CD4-positive, CD25-positive, alpha-beta regulatory T cell (primary cell): Measurements from ENCODE around the gene ARHGEF1. TPM values are rescaled to one million over a fixed set of nuclear protein-coding genes. Genes with fewer than 3 reads are reported as not detected.

Source experiments
- ATAC-seq, 2 donors: fragments of 150-1000 bp; cut with Tn5 transposase; one replicate each; pipeline ENCODE4 v1.10.0; 2021; ENCODE audit warnings: low read depth in 2 of 2, moderate number of reproducible peaks in 2 of 2, moderate library complexity in 1 of 2
- DNase-seq, 3 donors: peaks; one replicate each; pipeline versions ENCODE4 v3.0.0 to v3.0.0-alpha.2; 2012 to 2022; ENCODE audit warnings: mixed read lengths in 1 of 3
- H3K27ac ChIP-seq: one replicate; pipeline ENCODE4 v1.7.0; 2013; ENCODE audit warnings: mild to moderate bottlenecking, low read length; ENCODE audit not compliant: insufficient read depth, poor library complexity, severe bottlenecking
- H3K27me3 ChIP-seq: one replicate; pipeline ENCODE4 v1.7.0; 2013; ENCODE audit warnings: low read length; ENCODE audit not compliant: control insufficient read depth, insufficient read depth
- H3K36me3 ChIP-seq: one replicate; pipeline ENCODE4 v1.7.0; 2013; ENCODE audit warnings: mild to moderate bottlenecking, low read length, moderate library complexity; ENCODE audit not compliant: control insufficient read depth, insufficient read depth
- H3K4me1 ChIP-seq: 2 replicates; pipeline ENCODE4 v1.7.0; 2013; ENCODE audit warnings: mild to moderate bottlenecking, low read length; ENCODE audit not compliant: insufficient read depth, control insufficient read depth, poor library complexity, severe bottlenecking
- H3K4me3 ChIP-seq: one replicate; pipeline ENCODE4 v1.7.0; 2013; ENCODE audit warnings: low read depth, mild to moderate bottlenecking, low read length, moderate library complexity
- H3K9me3 ChIP-seq, 2 experiments: 1 replicate in 1 of 2; 2 replicates in 1 of 2; pipeline ENCODE4 v1.7.0; 2013; ENCODE audit warnings: low read length in 2 of 2, mild to moderate bottlenecking in 1 of 2, moderate library complexity in 1 of 2; ENCODE audit not compliant: control insufficient read depth in 2 of 2
- H3K27ac Mint-ChIP-seq, 3 donors: one replicate each; pipeline ENCODE4 v1.8.0; 2020 to 2022; ENCODE audit warnings: mild to moderate bottlenecking in 3 of 3, mixed read lengths in 3 of 3, moderate library complexity in 2 of 3
- H3K27me3 Mint-ChIP-seq: one replicate; pipeline ENCODE4 v1.8.0; 2022; ENCODE audit warnings: mild to moderate bottlenecking, mixed read lengths
- H3K36me3 Mint-ChIP-seq: one replicate; pipeline ENCODE4 v1.8.0; 2020; ENCODE audit warnings: mixed read lengths
- H3K4me1 Mint-ChIP-seq, 4 donors: one replicate each; pipeline ENCODE4 v1.8.0; 2020 to 2022; ENCODE audit warnings: mixed read lengths in 4 of 4, mild to moderate bottlenecking in 1 of 4
- H3K4me3 Mint-ChIP-seq, 4 donors: one replicate each; pipeline ENCODE4 v1.8.0; 2020 to 2022; ENCODE audit warnings: mild to moderate bottlenecking in 4 of 4, mixed read lengths in 4 of 4, moderate library complexity in 3 of 4
- H3K9me3 Mint-ChIP-seq, 7 donors: one replicate each; pipeline ENCODE4 v1.8.0; 2020 to 2022; ENCODE audit warnings: mixed read lengths in 7 of 7, mild to moderate bottlenecking in 3 of 7, moderate library complexity in 2 of 7
- polyA plus RNA-seq, 4 donors: library from polyadenylated mRNA; unstranded; fragments of 300-500 nt; fragmentation: Illumina TruSeq; gene quantifications; one replicate each; pipeline ENCODE4 v1.2.3, GENCODE V29; 2021
- total RNA-seq: library from RNA; stranded (reverse); gene quantifications from one replicate; pipeline ENCODE4 v1.2.3, GENCODE V29; 2022

Gene ARHGEF1
- total and polyA plus RNA-seq, 5 donors from 2014 or later = 162 to 1,312 (median 183) TPM

- Mint-ChIP-seq H3K36me3 (peaks cover 49% of the 10 kb centered on the region), H3K27ac (peak overlapping the region; percentile 91 to 100 (median 99)), H3K9me3 (no peaks in the 10 kb centered on the region), H3K4me3 (peak overlapping the region; percentile 88 to 100 (median 100)), H3K4me1 (peaks cover 5 to 63% (median 34%) of the 10 kb centered on the region in 4 donors), H3K27me3 (no peaks in the 10 kb centered on the region)
- peak overlapping the region; percentile 90 for H3K27ac ChIP-seq
- DNase-seq = no peak
- peaks cover 41% of the 10 kb centered on the region for H3K36me3 ChIP-seq
- peak overlapping the region; percentile 44 for H3K4me3 ChIP-seq
- H3K27me3 ChIP-seq = no peaks in the 10 kb centered on the region
- H3K4me1 ChIP-seq = peaks cover 86% of the 10 kb centered on the region
- no peaks in the 10 kb centered on the region for H3K9me3 ChIP-seq
- no peak for ATAC-seq
Measured at GRCh38 chr19:41888926-41889325, 5.9 kb downstream of the ARHGEF1 start.

- Histone ChIP-seq H3K4me3 (no peak overlapping the region), H3K4me1 (peaks cover 93% of the 10 kb centered on the region), H3K27ac (peak overlapping the region; percentile 90), H3K36me3 (peaks cover 51% of the 10 kb centered on the region), H3K27me3 (no peaks in the 10 kb centered on the region), H3K9me3 (no peaks in the 10 kb centered on the region)
- Mint-ChIP-seq H3K27ac (peak overlapping the region; percentile 67 to 82 (median 80)), H3K4me1 (peaks cover 5 to 68% (median 32%) of the 10 kb centered on the region in 4 donors), H3K4me3 (peak overlapping the region; percentile 53 to 100 (median 94)), H3K36me3 (peaks cover 46% of the 10 kb centered on the region), H3K27me3 (no peaks in the 10 kb centered on the region), H3K9me3 (no peaks in the 10 kb centered on the region)
- DNase-seq = no peak
- no peak for ATAC-seq
Measured at GRCh38 chr19:41889896-41890295, 6.9 kb downstream of the ARHGEF1 start.

- H3K9me3 ChIP-seq = no peaks in the 10 kb centered on the region
- Mint-ChIP-seq H3K27ac (peak overlapping the region in 1 of 3 donors; percentile 86), H3K36me3 (peaks cover 44% of the 10 kb centered on the region), H3K4me1 (peaks cover 5 to 69% (median 35%) of the 10 kb centered on the region in 4 donors), H3K9me3 (no peaks in the 10 kb centered on the region), H3K27me3 (no peaks in the 10 kb centered on the region), H3K4me3 (peak overlapping the region in 2 of 4 donors; percentile 32 to 100)
- H3K27me3 ChIP-seq = no peaks in the 10 kb centered on the region
- peaks cover 93% of the 10 kb centered on the region for H3K4me1 ChIP-seq
- no peak overlapping the region for H3K4me3 ChIP-seq
- H3K36me3 ChIP-seq = peaks cover 61% of the 10 kb centered on the region
- H3K27ac ChIP-seq = peak overlapping the region; percentile 67
- ATAC-seq (no peak), DNase-seq (no peak)
Measured at GRCh38 chr19:41890936-41891335, 8.0 kb downstream of the ARHGEF1 start.

- DNase-seq (no peak), ATAC-seq (no peak)
- Histone ChIP-seq H3K27me3 (no peaks in the 10 kb centered on the region), H3K4me3 (no peak overlapping the region), H3K4me1 (peaks cover 88% of the 10 kb centered on the region), H3K36me3 (peaks cover 67% of the 10 kb centered on the region), H3K27ac (peak overlapping the region; percentile 67), H3K9me3 (no peaks in the 10 kb centered on the region)
- Mint-ChIP-seq H3K27ac (peak overlapping the region in 1 of 3 donors; percentile 94), H3K4me3 (peak overlapping the region in 2 of 4 donors; percentile 70 to 100), H3K27me3 (no peaks in the 10 kb centered on the region), H3K36me3 (peaks cover 31% of the 10 kb centered on the region), H3K4me1 (peaks cover 5 to 65% (median 28%) of the 10 kb centered on the region in 4 donors), H3K9me3 (no peaks in the 10 kb centered on the region)
Measured at GRCh38 chr19:41892173-41892902, 9.4 kb downstream of the ARHGEF1 start.

- Mint-ChIP-seq H3K4me1 (peaks cover 8 to 67% (median 26%) of the 10 kb centered on the region in 4 donors), H3K36me3 (peaks cover 26% of the 10 kb centered on the region), H3K4me3 (peak overlapping the region in 2 of 4 donors; percentile 13 to 44), H3K9me3 (no peaks in the 10 kb centered on the region), H3K27ac (peak overlapping the region; percentile 56 to 88 (median 56)), H3K27me3 (no peaks in the 10 kb centered on the region)
- ATAC-seq = peak in 1 of 2 donors; percentile 38
- DNase-seq = peak in 1 of 3 donors; percentile 53
- no peak overlapping the region for H3K4me3 ChIP-seq
- H3K9me3 ChIP-seq = no peaks in the 10 kb centered on the region
- H3K4me1 ChIP-seq = peaks cover 78% of the 10 kb centered on the region
- peaks cover 76% of the 10 kb centered on the region for H3K36me3 ChIP-seq
- H3K27ac ChIP-seq = peak overlapping the region; percentile 67
- no peaks in the 10 kb centered on the region for H3K27me3 ChIP-seq
Measured at GRCh38 chr19:41893899-41894298, 10.9 kb downstream of the ARHGEF1 start.

DNA sequence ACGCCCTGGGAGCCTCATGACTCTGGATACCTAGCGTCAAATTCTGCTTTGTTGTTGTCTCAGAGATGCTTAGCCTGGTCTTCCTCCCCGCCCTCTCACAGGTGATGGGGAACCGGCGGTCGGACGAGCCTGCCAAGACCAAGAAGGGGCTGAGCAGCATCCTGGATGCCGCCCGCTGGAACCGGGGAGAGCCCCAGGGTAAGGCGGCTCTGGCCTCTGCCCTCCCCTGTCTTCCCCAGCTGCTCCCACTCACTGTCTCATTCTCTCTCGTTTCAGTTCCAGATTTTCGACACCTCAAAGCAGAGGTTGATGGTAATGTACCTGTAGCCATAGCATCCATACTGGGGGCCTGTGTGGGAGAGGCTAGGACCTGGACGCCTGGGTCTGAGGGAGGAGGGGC is 11.4 kb downstream of the ARHGEF1 start:
- peak overlapping the region; percentile 67 for H3K27ac ChIP-seq
- Mint-ChIP-seq H3K27ac (peak overlapping the region; percentile 56 to 88 (median 56)), H3K4me1 (peaks cover 8 to 67% (median 25%) of the 10 kb centered on the region in 4 donors), H3K27me3 (no peaks in the 10 kb centered on the region), H3K9me3 (no peaks in the 10 kb centered on the region), H3K36me3 (peaks cover 27% of the 10 kb centered on the region), H3K4me3 (peak overlapping the region in 2 of 4 donors; percentile 13 to 44)
- no peaks in the 10 kb centered on the region for H3K9me3 ChIP-seq
- H3K4me1 ChIP-seq = peaks cover 74% of the 10 kb centered on the region
- no peak overlapping the region for H3K4me3 ChIP-seq
- H3K27me3 ChIP-seq = no peaks in the 10 kb centered on the region
- DNase-seq (no peak), ATAC-seq (no peak)
- peaks cover 75% of the 10 kb centered on the region for H3K36me3 ChIP-seq

DNA sequence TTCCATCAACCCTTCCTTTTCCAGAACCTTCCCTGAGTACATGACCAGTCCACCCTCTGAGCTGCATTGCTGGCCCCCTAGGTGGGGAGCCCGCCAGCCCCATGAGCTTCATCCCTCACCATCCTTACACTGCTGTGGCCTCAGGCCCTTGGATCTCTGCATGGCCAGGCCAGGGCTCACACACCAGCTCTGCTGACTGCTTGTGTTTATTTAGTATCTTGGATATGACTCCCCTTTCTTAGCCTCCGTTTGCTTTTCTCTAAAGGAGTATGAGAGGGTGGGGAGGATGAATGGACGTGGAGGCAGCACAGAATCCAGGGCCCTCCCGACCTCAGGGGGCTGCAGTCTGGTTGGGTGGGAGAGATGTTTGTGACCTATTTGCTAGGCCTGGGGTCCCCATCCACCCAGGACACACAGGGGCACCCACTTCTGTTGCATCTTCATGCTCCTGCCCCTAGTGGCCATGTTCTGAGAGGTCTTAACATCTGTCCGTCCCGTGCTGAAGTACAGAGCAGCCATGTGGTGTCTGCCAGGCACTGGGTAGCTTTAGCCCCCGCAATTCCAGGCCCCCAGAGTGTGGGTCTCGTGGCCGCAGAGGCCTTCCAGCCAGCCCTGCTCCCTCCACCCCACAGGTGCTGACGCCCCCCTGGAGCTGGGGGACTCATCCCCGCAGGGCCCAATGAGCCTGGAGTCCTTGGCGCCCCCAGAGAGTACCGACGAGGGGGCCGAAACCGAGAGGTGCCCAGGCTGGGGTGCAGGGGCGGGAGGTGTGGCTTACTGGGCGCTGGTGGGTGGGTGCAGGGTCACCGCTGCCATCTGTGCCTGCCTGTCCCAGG is 13.0 kb downstream of the ARHGEF1 start:
- Mint-ChIP-seq H3K27me3 (no peaks in the 10 kb centered on the region), H3K4me1 (peaks cover 8 to 64% (median 22%) of the 10 kb centered on the region in 4 donors), H3K9me3 (no peaks in the 10 kb centered on the region), H3K27ac (peak overlapping the region in 2 of 3 donors; percentile 88 to 92), H3K4me3 (peak overlapping the region in 3 of 4 donors; percentile 10 to 77 (median 66)), H3K36me3 (peaks cover 31% of the 10 kb centered on the region)
- ATAC-seq = peak in 1 of 2 donors; percentile 31
- Histone ChIP-seq H3K27ac (peak overlapping the region; percentile 41), H3K4me3 (no peak overlapping the region), H3K36me3 (peaks cover 76% of the 10 kb centered on the region), H3K27me3 (no peaks in the 10 kb centered on the region), H3K9me3 (no peaks in the 10 kb centered on the region), H3K4me1 (peaks cover 58% of the 10 kb centered on the region)
- DNase-seq = no peak
